IPS-18a (cell line): ENCODE measurements around the gene SLC24A3.

Experiments used
- H3K27ac ChIP-seq: one replicate; pipeline ENCODE4 v1.5.1; 2013; ENCODE audit warnings: low read length
- H3K27me3 ChIP-seq: one replicate; pipeline ENCODE4 v1.6.1; 2013; ENCODE audit warnings: mild to moderate bottlenecking, low read length; ENCODE audit not compliant: control insufficient read depth, insufficient read depth
- H3K36me3 ChIP-seq: one replicate; pipeline ENCODE4 v1.6.1; 2013; ENCODE audit warnings: low read depth, low read length; ENCODE audit not compliant: control insufficient read depth
- H3K4me1 ChIP-seq: one replicate; pipeline ENCODE4 v1.6.1; 2013; ENCODE audit warnings: low read depth, low read length; ENCODE audit not compliant: control insufficient read depth
- H3K4me3 ChIP-seq: one replicate; pipeline ENCODE4 v1.5.1; 2013; ENCODE audit warnings: low read length
- H3K9ac ChIP-seq: one replicate; pipeline ENCODE4 v1.6.1; 2013; ENCODE audit warnings: mild to moderate bottlenecking, low read length, moderate library complexity
- H3K9me3 ChIP-seq: one replicate; pipeline ENCODE4 v1.6.1; 2013; ENCODE audit warnings: low read depth, low read length; ENCODE audit not compliant: control insufficient read depth

The SLC24A3 gene

DNA sequence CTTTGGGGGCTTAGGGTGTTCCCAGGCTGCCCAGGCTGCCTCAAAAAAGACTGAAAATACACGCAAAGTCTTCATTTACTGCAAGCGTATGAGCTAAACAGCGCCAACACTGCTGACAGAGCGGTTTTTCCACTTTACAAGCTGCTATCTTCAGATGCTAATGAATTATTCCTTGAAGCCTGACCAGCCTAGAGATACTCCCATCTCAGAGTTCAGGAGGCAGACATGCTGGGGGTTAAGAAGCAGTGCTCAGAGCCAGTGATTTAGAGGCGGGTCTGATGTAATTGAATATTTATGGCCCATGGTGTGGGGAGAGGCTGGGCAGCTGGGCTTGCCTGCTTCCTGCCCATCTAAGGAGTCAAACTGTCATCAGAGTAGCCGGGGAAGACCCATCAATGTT, 241.4 kb downstream of the SLC24A3 start:
- H3K27ac ChIP-seq, result no peak overlapping the region
- H3K9me3 ChIP-seq, result no peaks in the 10 kb centered on the region
- no peaks in the 10 kb centered on the region for H3K36me3 ChIP-seq
- no peak overlapping the region for H3K4me3 ChIP-seq
- H3K4me1 ChIP-seq, result peaks cover 3% of the 10 kb centered on the region
- H3K27me3 ChIP-seq, result no peaks in the 10 kb centered on the region
- no peak overlapping the region for H3K9ac ChIP-seq

- H3K9me3 ChIP-seq, result no peaks in the 10 kb centered on the region
- H3K4me3 ChIP-seq, result no peak overlapping the region
- no peaks in the 10 kb centered on the region for H3K27me3 ChIP-seq
- no peak overlapping the region for H3K9ac ChIP-seq
- no peaks in the 10 kb centered on the region for H3K36me3 ChIP-seq
- H3K27ac ChIP-seq, result no peak overlapping the region
- H3K4me1 ChIP-seq, result peaks cover 3% of the 10 kb centered on the region
Observed at GRCh38 chr20:19456595-19457395, 244.4 kb downstream of the SLC24A3 start.

GRCh38 chr20:19457611-19458010, 245.2 kb downstream of the SLC24A3 start:
- no peaks in the 10 kb centered on the region for H3K27me3 ChIP-seq
- no peak overlapping the region for H3K9ac ChIP-seq
- H3K4me3 ChIP-seq, result no peak overlapping the region
- H3K9me3 ChIP-seq, result no peaks in the 10 kb centered on the region
- no peak overlapping the region for H3K27ac ChIP-seq
- peaks cover 3% of the 10 kb centered on the region for H3K4me1 ChIP-seq
- no peaks in the 10 kb centered on the region for H3K36me3 ChIP-seq

GRCh38 chr20:19460386-19460785, 247.9 kb downstream of the SLC24A3 start:
- no peaks in the 10 kb centered on the region for H3K4me1 ChIP-seq
- H3K9me3 ChIP-seq, result no peaks in the 10 kb centered on the region
- no peak overlapping the region for H3K27ac ChIP-seq
- no peak overlapping the region for H3K4me3 ChIP-seq
- no peak overlapping the region for H3K9ac ChIP-seq
- no peaks in the 10 kb centered on the region for H3K27me3 ChIP-seq
- no peaks in the 10 kb centered on the region for H3K36me3 ChIP-seq

- Histone ChIP-seq H3K27ac (no peak overlapping the region), H3K27me3 (no peaks in the 10 kb centered on the region), H3K4me3 (no peak overlapping the region), H3K4me1 (no peaks in the 10 kb centered on the region), H3K9ac (no peak overlapping the region), H3K36me3 (no peaks in the 10 kb centered on the region), H3K9me3 (no peaks in the 10 kb centered on the region)
Observed at GRCh38 chr20:19462491-19462890, 250.0 kb downstream of the SLC24A3 start.

- H3K4me3 ChIP-seq, result no peak overlapping the region
- no peaks in the 10 kb centered on the region for H3K36me3 ChIP-seq
- no peak overlapping the region for H3K9ac ChIP-seq
Observed at GRCh38 chr20:19463597-19463996, 251.2 kb downstream of the SLC24A3 start.

DNA sequence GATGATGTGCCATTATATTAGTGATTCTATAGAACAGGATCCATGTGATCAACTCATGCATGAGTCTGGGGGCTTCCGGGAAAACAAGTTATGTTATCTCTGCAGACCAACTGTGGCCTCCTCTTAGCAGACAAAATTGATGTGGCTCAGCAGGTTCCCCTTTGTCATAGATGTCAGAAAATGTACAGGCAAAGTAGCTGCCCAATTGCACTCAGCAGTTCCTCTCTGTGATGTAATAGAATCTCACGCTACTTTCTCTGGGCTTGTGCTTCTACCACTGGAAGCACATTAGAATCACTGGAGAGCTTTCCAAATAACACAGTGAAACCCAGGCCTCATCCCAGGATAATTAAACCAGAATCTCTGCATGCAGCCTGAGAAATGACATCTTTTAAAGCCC, 253.1 kb downstream of the SLC24A3 start:
- H3K9ac ChIP-seq, result no peak overlapping the region
- no peaks in the 10 kb centered on the region for H3K9me3 ChIP-seq
- H3K36me3 ChIP-seq, result no peaks in the 10 kb centered on the region
- H3K4me3 ChIP-seq, result no peak overlapping the region
- H3K27ac ChIP-seq, result no peak overlapping the region
- no peaks in the 10 kb centered on the region for H3K4me1 ChIP-seq
- H3K27me3 ChIP-seq, result no peaks in the 10 kb centered on the region

More at GRCh38 chr20:19463597-19463996, 251.2 kb downstream of the SLC24A3 start:
- Histone ChIP-seq H3K27ac (no peak overlapping the region), H3K27me3 (no peaks in the 10 kb centered on the region), H3K4me1 (no peaks in the 10 kb centered on the region), H3K9me3 (no peaks in the 10 kb centered on the region)

DNA sequence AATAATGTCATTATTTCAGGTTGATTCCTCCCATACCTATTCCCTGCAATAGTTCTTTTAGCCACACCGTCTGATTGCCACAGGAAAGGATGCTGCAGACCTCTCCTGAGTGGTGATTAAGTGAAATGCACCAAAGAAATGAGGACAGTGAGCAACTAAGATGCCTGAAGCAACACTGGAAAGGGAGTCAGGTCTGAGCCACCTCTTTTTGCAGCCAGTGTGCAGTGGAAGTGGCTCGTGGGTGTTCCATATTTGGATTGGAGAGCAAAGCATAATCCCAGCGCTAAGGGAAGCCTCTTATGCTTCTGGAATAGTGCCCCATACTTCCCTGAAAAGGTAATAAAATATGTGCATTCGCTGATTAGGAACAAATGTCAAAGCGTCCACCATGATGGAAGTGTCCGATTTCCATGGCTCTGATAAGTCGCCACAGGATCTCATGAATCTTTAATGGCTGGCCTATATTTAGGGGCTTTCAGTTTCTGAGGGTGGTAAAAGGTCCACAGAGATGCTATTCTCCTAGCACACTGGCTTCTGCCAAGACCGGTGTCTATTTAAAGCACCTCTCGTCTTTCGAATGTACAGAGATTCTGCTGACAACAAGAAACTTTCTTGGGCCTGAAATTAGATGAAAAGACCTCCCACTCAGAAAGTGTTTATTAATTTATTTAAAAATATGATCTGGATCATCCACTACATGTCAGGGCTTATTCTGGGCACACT, 253.9 kb downstream of the SLC24A3 start:
- H3K27ac ChIP-seq, result no peak overlapping the region
- no peaks in the 10 kb centered on the region for H3K27me3 ChIP-seq
- no peaks in the 10 kb centered on the region for H3K4me1 ChIP-seq
- no peak overlapping the region for H3K4me3 ChIP-seq
- no peaks in the 10 kb centered on the region for H3K9me3 ChIP-seq
- no peak overlapping the region for H3K9ac ChIP-seq
- H3K36me3 ChIP-seq, result no peaks in the 10 kb centered on the region

- Histone ChIP-seq H3K9me3 (no peaks in the 10 kb centered on the region), H3K4me3 (no peak overlapping the region), H3K9ac (no peak overlapping the region), H3K4me1 (no peaks in the 10 kb centered on the region), H3K36me3 (no peaks in the 10 kb centered on the region), H3K27ac (no peak overlapping the region), H3K27me3 (no peaks in the 10 kb centered on the region)
Observed at GRCh38 chr20:19473216-19473921, 260.9 kb downstream of the SLC24A3 start.

DNA sequence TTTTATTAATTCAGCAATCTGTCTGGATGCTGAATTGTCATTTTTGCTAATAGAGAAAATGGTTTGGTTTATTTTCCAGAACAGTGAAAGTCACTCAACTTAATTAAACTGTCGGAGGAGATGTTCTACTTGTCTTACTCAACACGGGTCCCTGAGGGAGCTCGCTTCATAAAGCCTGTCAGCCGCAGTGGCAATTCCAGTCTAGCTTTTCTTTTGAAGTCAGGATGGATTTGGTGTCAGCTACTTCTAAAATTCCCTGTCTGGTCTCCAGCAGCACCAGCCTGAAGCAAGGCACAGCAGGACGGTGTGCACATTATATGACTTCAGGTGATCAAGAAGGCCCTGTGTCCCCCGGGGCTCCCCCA, 261.5 kb downstream of the SLC24A3 start:
- Histone ChIP-seq H3K9me3 (no peaks in the 10 kb centered on the region), H3K27me3 (no peaks in the 10 kb centered on the region), H3K4me1 (no peaks in the 10 kb centered on the region), H3K9ac (no peak overlapping the region), H3K27ac (no peak overlapping the region), H3K36me3 (no peaks in the 10 kb centered on the region), H3K4me3 (no peak overlapping the region)

GRCh38 chr20:19478320-19478895, 266.0 kb downstream of the SLC24A3 start:
- H3K36me3 ChIP-seq, result no peaks in the 10 kb centered on the region
- no peaks in the 10 kb centered on the region for H3K4me1 ChIP-seq
- H3K9ac ChIP-seq, result no peak overlapping the region
- H3K9me3 ChIP-seq, result no peaks in the 10 kb centered on the region
- H3K27ac ChIP-seq, result no peak overlapping the region
- H3K4me3 ChIP-seq, result no peak overlapping the region
- no peaks in the 10 kb centered on the region for H3K27me3 ChIP-seq
